Measurements from ENCODE around the gene SLC2A8.
A peak's percentile ranks its signal among the peaks of the same experiment; 100 is the strongest.

SLC2A8 gene

DNA sequence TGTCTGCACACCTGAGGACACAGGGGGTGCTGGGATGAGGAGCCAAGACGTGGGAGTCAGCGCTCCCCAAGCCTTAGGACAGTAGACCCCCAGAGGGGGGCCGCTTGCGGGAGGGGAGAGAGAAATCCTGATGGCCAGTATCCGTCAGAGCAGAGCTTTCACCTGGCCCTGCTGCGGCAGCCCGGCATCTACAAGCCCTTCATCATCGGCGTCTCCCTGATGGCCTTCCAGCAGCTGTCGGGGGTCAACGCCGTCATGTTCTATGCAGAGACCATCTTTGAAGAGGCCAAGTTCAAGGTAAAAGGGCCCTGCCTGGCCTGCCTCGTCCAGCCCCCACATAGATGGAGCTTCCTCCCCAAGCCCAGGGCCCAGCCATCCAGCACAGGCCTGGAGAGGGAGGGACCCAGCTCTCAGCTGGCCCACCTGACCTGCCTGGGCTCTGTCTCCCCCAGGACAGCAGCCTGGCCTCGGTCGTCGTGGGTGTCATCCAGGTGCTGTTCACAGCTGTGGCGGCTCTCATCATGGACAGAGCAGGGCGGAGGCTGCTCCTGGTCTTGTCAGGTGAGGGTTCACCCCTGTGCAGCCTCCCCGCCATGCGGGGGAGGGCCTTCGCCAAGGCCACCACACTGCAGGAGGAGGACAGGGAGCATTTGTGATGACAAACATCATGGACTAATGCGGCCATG is 6.7 kb downstream of the SLC2A8 start:
- no peak for DNase-seq

DNA sequence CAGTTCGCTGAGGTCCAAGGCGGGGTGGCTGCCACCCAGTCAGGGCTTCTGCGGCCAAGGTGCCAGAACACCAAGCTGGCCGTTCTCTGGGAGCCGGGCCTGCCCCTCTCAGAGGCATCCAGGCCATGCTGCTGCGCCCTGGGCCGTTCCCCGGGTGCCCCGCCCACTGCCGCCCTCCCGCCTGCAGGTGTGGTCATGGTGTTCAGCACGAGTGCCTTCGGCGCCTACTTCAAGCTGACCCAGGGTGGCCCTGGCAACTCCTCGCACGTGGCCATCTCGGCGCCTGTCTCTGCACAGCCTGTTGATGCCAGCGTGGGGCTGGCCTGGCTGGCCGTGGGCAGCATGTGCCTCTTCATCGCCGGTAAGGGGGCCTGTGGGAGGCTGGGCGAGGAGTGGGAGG is 7.7 kb downstream of the SLC2A8 start:
- no peak for DNase-seq

DNA sequence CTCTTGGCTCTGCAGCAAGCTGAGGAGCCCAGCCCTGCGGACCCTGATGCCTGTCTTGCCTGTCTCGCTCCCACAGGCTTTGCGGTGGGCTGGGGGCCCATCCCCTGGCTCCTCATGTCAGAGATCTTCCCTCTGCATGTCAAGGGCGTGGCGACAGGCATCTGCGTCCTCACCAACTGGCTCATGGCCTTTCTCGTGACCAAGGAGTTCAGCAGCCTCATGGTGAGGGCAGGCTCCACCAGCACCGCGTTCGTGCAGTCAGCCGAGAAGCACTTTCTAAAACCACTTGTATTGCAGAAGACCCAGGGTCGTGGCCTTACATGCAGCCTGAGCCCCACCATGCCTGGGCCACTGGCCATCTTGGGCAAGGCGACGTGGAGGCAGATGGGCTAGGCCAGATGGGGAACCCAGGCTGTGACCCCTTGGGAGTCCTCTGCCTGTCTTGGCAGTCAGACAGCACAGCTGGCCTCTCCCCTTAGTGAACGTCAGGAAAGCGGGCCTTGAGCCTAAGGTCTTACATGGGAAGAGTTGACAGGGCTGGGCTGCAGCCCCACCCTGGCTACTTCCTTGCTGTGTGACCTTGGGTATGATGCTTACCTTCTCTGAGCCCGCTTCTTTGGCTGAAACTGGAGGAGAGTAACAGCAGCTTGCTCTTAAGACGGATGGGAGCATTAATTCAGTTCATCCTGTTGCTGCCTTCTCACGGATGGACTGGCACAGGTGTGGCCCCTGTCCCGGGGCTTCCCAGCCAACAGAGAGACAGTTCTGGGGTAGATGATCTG is 8.6 kb downstream of the SLC2A8 start:
- no peak for DNase-seq

GRCh38 chr9:127406799-127407491 is 10.0 kb downstream of the SLC2A8 start:
- no peak for DNase-seq

GRCh38 chr9:127407492-127407843 is 10.5 kb downstream of the SLC2A8 start:
- no peak for DNase-seq

GRCh38 chr9:127411122-127411521 is 14.2 kb downstream of the SLC2A8 start:
- no peak for DNase-seq

DNA sequence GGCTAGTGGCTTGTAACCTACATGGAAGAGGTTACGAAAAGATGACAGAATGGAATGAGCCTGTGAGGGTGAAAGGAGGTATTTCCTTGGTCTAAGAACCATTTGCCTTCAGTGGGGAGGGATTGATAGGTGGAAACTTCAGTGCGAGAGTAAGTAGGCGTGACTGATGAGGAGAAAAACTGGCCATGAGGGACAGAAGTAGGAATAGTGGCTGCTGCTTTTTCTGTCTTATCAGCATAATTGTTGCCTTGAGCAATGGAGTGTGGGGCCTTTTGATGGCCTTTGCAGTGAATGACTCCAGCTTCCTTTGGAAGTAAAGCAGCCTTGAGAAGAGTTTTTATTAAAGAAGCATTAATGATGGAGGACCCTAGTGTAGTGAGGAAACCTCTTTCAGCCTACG is 18.2 kb downstream of the SLC2A8 start:
- DNase-seq = no peak

DNA sequence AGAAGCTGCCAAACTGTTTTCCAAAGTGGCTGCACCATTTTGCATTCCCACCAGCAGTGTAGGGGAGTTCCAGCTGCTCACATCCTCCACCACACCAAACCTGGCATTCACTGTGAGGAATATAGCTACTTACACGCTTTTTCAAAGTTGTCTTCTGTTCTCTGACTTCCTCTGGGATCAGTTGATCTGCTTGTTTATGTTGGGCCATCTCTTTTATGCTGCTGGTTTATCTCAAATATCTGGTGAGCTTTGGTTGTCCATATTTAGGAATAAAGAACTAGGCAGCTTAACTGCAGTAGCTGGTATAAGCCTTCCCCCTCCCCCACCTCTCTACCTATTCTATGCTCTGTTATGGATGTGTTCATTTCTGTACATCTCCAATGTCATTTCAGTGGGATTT is 18.7 kb downstream of the SLC2A8 start:
- no peak for DNase-seq

DNA sequence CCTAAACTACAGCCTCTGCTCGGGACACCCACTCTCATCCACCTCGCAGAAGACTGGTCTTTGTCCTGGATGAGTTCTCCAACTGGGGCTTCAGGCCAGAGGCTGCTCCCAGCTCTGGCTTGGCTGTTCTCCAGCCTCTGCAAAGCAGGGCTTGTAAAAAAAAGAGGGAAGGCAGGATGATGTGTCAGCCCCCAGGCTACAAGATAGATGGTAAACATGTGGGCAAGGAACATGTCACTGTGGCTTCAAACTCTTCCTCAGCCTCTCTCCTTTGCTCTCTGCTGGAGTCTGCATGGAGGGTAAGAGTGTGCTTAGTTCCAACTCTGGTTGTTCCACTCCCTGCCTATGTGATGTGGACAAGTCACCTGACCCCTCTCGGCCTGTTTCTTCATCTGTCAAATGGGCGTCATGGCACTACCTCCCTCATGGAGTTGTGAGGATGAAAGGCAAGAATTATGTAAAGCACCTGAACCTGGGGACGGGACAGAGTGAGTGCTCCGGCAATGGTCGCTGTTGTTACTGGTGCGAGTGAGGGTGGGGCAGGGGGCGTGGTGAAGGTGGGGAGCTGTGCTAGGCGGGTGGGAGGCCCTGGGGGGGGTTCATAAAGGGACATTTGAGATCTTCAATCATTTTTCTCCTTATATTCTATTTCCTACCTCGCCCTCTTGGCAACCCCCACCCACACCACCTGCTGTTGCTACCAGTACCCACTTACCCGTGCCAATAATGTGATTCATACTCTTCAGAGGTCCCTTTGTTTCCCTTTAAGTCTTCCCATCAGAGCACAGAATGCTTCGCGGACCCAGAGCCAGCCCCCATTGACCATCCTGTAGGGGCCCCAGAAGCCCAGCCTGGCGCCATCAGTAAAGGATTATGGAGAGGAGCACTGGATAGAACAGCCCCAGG is 20.4 kb downstream of the SLC2A8 start:
- DNase-seq = peak; percentile 33

- DNase-seq = no peak
Measured at GRCh38 chr9:127418037-127418471, 21.1 kb downstream of the SLC2A8 start.

GRCh38 chr9:127419348-127419747 is 22.4 kb downstream of the SLC2A8 start:
- no peak for DNase-seq

- DNase-seq = no peak
Measured at GRCh38 chr9:127421057-127421456, 24.1 kb downstream of the SLC2A8 start.

- DNase-seq = no peak
Measured at GRCh38 chr9:127422133-127422782, 25.3 kb downstream of the SLC2A8 start.

DNA sequence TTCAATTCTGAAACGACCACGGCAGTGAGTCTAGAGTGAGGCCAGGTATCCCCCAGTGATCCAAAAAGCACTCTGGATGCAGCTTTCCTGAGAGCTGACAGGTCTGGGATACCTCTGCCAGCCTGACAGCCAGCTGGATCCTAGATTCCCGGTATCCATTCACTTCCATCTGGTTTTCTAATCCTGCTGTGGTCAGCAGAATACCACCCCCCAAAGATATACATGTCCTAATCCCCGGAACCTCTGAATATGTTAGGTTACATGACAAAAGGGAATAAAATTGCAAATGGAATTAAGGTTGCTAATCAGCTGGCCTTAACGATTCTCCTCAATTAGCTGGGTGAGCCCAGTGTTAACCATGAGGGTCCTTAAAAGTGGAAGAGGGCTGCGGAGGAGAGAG is 25.8 kb downstream of the SLC2A8 start:
- DNase-seq = no peak

- no peak for DNase-seq
Measured at GRCh38 chr9:127423476-127423933, 26.5 kb downstream of the SLC2A8 start.

- DNase-seq = peak; percentile 89
Measured at GRCh38 chr9:127423934-127424675, 27.1 kb downstream of the SLC2A8 start, which contains the start of gene ZNF79. ZNF79 (plus strand) TSS chr9:127424382; CDS start chr9:127424788, 406 bp downstream.

DNA sequence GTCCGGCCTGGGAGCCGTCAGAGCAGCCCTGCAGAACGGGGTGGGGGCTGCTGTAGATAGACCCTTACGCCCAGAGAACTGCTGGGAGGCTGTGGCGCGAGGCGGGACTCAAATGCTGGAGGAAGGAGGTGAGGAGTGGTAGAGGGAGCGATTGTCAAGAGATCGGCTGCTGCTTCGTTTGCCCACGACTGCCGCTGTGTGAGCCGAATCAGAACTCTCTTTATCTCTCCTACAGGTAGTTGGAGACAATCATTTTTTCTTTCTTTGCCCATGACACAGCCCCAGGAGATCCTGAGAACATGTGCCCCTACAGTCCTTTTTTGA is 27.7 kb downstream of the SLC2A8 start:
- DNase-seq = no peak

DNA sequence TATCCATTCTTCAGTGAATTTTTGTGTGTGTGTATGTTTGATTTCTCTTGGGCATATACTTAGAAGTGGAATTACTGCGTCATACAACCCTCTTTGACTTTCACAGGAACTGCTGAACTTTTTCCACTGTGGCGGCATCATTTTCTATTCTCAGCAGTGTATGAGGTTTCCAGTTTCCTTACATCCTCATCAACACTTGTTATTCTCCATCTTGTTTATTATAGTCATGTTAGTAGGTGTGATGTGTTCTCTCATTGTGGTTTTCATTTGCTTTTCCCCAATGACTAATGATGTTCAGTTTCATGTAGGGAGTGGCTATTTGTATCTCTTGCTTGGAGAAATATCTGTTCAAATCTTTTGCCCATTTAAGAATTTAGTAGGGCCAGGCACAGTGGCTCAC is 29.8 kb downstream of the SLC2A8 start:
- no peak for DNase-seq

DNA sequence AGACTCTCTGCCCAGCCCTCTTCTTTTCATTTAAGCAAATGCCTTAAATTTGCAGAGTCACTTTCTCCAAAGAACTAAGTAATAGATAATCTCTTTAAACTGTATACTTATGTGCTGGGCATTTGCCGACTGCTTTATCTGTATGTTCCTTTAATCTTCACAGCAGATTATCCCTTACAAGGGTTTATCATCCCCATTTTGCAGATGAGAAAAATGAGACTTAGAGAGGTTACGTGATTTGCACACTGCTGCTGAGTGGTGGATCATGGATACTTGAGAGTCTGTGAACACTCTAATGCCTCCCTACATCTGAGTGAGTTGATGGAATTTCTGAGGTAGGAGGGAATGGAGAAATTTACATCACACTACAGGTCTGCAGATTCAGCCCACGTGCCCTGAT is 31.4 kb downstream of the SLC2A8 start:
- no peak for DNase-seq

DNA sequence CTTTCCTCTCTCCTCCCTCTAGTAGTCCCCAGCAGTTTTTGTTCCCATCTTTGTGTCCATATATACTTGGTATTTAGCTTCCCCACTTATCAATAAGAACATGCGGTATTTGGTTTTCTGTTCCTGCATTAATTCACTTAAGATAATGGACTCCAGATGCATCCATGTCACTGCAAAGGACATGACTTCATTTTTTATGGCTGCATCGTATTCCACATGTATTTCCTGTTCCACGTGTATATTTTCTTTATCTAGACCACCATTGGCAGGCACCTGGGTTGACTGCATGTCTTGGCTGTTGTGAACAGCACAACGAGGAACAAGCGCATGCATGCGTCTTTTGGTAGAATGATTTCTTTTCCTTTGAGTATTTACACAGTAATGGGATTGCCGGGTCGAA is 33.4 kb downstream of the SLC2A8 start:
- DNase-seq = no peak
